Hepatic stellate cell (primary cell): ENCODE measurements around the gene ARID5B.

ENCODE experiments used
- DNase-seq: peaks from one replicate; pipeline ENCODE4 v3.0.0; 2011; ENCODE audit warnings: low spot score

Gene ARID5B

GRCh38 chr10:62053860-62054259, 152.4 kb downstream of the ARID5B start:
- DNase-seq = no peak

GRCh38 chr10:62054408-62054807, 152.9 kb downstream of the ARID5B start:
- DNase-seq = no peak

GRCh38 chr10:62054830-62055229, 153.3 kb downstream of the ARID5B start:
- DNase-seq = no peak

- DNase-seq = no peak
Observed at GRCh38 chr10:62056219-62056618, 154.7 kb downstream of the ARID5B start.

GRCh38 chr10:62056698-62057097, 155.2 kb downstream of the ARID5B start:
- DNase-seq = no peak

GRCh38 chr10:62057359-62057758, 155.9 kb downstream of the ARID5B start:
- DNase-seq = no peak

GRCh38 chr10:62057850-62058249, 156.4 kb downstream of the ARID5B start:
- DNase-seq = no peak

- DNase-seq = no peak
Observed at GRCh38 chr10:62058476-62058875, 157.0 kb downstream of the ARID5B start.

GRCh38 chr10:62058896-62059216, 157.4 kb downstream of the ARID5B start:
- DNase-seq = no peak

- no peak for DNase-seq
Observed at GRCh38 chr10:62059217-62059920, 157.9 kb downstream of the ARID5B start.

GRCh38 chr10:62062028-62062427, 160.5 kb downstream of the ARID5B start:
- DNase-seq = no peak

- DNase-seq = no peak
Observed at GRCh38 chr10:62062752-62063512, 161.4 kb downstream of the ARID5B start.

- DNase-seq = no peak
Observed at GRCh38 chr10:62063795-62064472, 162.4 kb downstream of the ARID5B start.

GRCh38 chr10:62067560-62067959, 166.1 kb downstream of the ARID5B start:
- DNase-seq = no peak

- DNase-seq = no peak
Observed at GRCh38 chr10:62068464-62068863, 167.0 kb downstream of the ARID5B start.

- DNase-seq = no peak
Observed at GRCh38 chr10:62069452-62070178, 168.1 kb downstream of the ARID5B start.

- no peak for DNase-seq
Observed at GRCh38 chr10:62071846-62072281, 170.4 kb downstream of the ARID5B start.

GRCh38 chr10:62072901-62073300, 171.4 kb downstream of the ARID5B start:
- DNase-seq = no peak

GRCh38 chr10:62073429-62073828, 171.9 kb downstream of the ARID5B start:
- no peak for DNase-seq

GRCh38 chr10:62075414-62075813, 173.9 kb downstream of the ARID5B start:
- no peak for DNase-seq

- no peak for DNase-seq
Observed at GRCh38 chr10:62075912-62076311, 174.4 kb downstream of the ARID5B start.

- peak; percentile 44 for DNase-seq
Observed at GRCh38 chr10:62076891-62077290, 175.4 kb downstream of the ARID5B start.
